Astrocyte (in vitro differentiated cells and primary cell): Measurements from ENCODE around the gene CNTNAP2. TPM values are rescaled to one million over a fixed set of nuclear protein-coding genes. Genes with fewer than 3 reads are reported as not detected.
A peak's percentile ranks its signal among the peaks of the same experiment; 100 is the strongest.

ENCODE experiments used
- DNase-seq: peaks from one replicate; pipeline ENCODE4 v3.0.0-alpha.2; 2010; ENCODE audit warnings: low read depth
- FAIRE-seq: peaks from 2 replicates; lab custom pipeline; 2011; peaks lifted over from hg19 to GRCh38; lab: Jason Lieb, UNC
- H2AFZ ChIP-seq: 2 replicates; pipeline ENCODE4 v1.6.0; 2012; ENCODE audit warnings: low read depth, low read length, inconsistent platforms
- H3K27ac ChIP-seq: 2 replicates; pipeline ENCODE4 v1.5.1; 2011; ENCODE audit warnings: low read depth, low read length, inconsistent platforms
- H3K27me3 ChIP-seq: 2 replicates; pipeline ENCODE4 v1.6.0; 2011; ENCODE audit warnings: low read length, inconsistent platforms; ENCODE audit not compliant: insufficient read depth
- H3K36me3 ChIP-seq: 2 replicates; pipeline ENCODE4 v1.5.1; 2011; ENCODE audit warnings: low read length, inconsistent platforms; ENCODE audit not compliant: insufficient read depth
- H3K4me1 ChIP-seq: 2 replicates; pipeline ENCODE4 v1.5.1; 2011; ENCODE audit warnings: low read length, inconsistent platforms; ENCODE audit not compliant: insufficient read depth
- H3K4me2 ChIP-seq: 2 replicates; pipeline ENCODE4 v1.6.0; 2012; ENCODE audit warnings: low read length, inconsistent platforms
- H3K4me3 ChIP-seq: 2 replicates; pipeline ENCODE4 v1.5.1; 2011; ENCODE audit warnings: low read depth, mild to moderate bottlenecking, low read length, inconsistent platforms; ENCODE audit not compliant: insufficient read depth
- H3K79me2 ChIP-seq: 2 replicates; pipeline ENCODE4 v1.6.0; 2012; ENCODE audit warnings: mild to moderate bottlenecking, low read length, inconsistent platforms; ENCODE audit not compliant: insufficient read depth
- H3K9ac ChIP-seq: 2 replicates; pipeline ENCODE4 v1.6.0; 2012; ENCODE audit warnings: mild to moderate bottlenecking, low read length, inconsistent platforms
- H3K9me3 ChIP-seq: 2 replicates; pipeline ENCODE4 v1.5.1; 2012; ENCODE audit warnings: low read depth, mild to moderate bottlenecking, low read length, inconsistent platforms; ENCODE audit not compliant: insufficient read depth
- H4K20me1 ChIP-seq: 2 replicates; pipeline ENCODE4 v1.6.0; 2012; ENCODE audit warnings: low read length, inconsistent platforms; ENCODE audit not compliant: insufficient read depth
- H3K27ac Mint-ChIP-seq: one replicate; pipeline ENCODE4 v1.8.0; 2021; ENCODE audit warnings: mild to moderate bottlenecking, mixed read lengths; ENCODE audit not compliant: unreplicated experiment
- H3K27me3 Mint-ChIP-seq: one replicate; pipeline ENCODE4 v1.8.0; 2021; ENCODE audit warnings: low read depth, mixed read lengths; ENCODE audit not compliant: unreplicated experiment
- H3K36me3 Mint-ChIP-seq: one replicate; pipeline ENCODE4 v1.8.0; 2021; ENCODE audit warnings: low read depth, mixed read lengths; ENCODE audit not compliant: unreplicated experiment
- H3K4me1 Mint-ChIP-seq: one replicate; pipeline ENCODE4 v1.8.0; 2021; ENCODE audit warnings: low read depth, mixed read lengths; ENCODE audit not compliant: unreplicated experiment
- H3K4me3 Mint-ChIP-seq: one replicate; pipeline ENCODE4 v1.8.0; 2021; ENCODE audit warnings: mild to moderate bottlenecking, moderate library complexity, mixed read lengths; ENCODE audit not compliant: unreplicated experiment
- H3K9me3 Mint-ChIP-seq: one replicate; pipeline ENCODE4 v1.8.0; 2021; ENCODE audit warnings: mild to moderate bottlenecking, mixed read lengths; ENCODE audit not compliant: unreplicated experiment
- CTCF ChIP-seq: IDR thresholded peaks from 2 replicates; pipeline ENCODE4 v1.5.1; 2011; ENCODE audit warnings: low read depth, mild to moderate bottlenecking, inconsistent platforms, low read length, moderate library complexity; ENCODE audit not compliant: insufficient read depth
- EZH2 ChIP-seq: IDR thresholded peaks from 2 replicates; pipeline ENCODE4 v1.6.1; 2012; ENCODE audit warnings: mild to moderate bottlenecking, low read length, inconsistent platforms; ENCODE audit not compliant: insufficient read depth
- total RNA-seq: library from RNA; stranded (reverse); gene quantifications from 2 replicates; pipeline ENCODE4 v1.2.1, GENCODE V29; 2021

Gene CNTNAP2
- total RNA-seq, 1 donor from 2014 or later = 20.0 TPM

DNA sequence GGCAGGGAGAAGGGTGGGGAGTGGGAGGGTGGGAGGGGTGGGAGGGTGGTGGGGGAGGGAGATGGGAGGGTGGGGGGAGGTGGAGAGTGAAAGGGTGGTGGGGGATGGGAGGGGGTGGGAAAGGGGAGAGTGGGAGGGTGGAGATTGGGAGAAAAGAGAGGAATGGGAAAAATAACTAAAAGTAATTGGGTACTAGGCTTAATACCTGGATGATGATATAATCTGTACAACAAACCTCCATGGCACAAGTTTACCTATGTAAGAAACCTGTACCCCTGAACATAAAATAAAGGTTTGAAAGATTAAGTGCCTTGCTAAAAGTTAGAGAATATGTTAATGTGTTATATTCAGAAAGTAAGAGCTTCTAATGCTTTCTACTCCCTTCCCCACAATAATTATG lies 564.9 kb downstream of the CNTNAP2 start:
- Histone ChIP-seq H3K4me2 (no peak overlapping the region), H3K9ac (no peak overlapping the region), H3K9me3 (no peaks in the 10 kb centered on the region), H3K27ac (no peak overlapping the region), H2AFZ (no peak overlapping the region), H4K20me1 (no peaks in the 10 kb centered on the region), H3K79me2 (no peaks in the 10 kb centered on the region), H3K36me3 (no peaks in the 10 kb centered on the region), H3K4me1 (no peaks in the 10 kb centered on the region), H3K4me3 (no peak overlapping the region), H3K27me3 (no peaks in the 10 kb centered on the region)
- no peak for FAIRE-seq
- Mint-ChIP-seq H3K4me3 (no peak overlapping the region), H3K27me3 (no peaks in the 10 kb centered on the region), H3K36me3 (no peaks in the 10 kb centered on the region), H3K4me1 (no peaks in the 10 kb centered on the region), H3K9me3 (no peaks in the 10 kb centered on the region), H3K27ac (no peak overlapping the region)
- TF ChIP-seq CTCF (no peak), EZH2 (no peak)
- DNase-seq = no peak

DNA sequence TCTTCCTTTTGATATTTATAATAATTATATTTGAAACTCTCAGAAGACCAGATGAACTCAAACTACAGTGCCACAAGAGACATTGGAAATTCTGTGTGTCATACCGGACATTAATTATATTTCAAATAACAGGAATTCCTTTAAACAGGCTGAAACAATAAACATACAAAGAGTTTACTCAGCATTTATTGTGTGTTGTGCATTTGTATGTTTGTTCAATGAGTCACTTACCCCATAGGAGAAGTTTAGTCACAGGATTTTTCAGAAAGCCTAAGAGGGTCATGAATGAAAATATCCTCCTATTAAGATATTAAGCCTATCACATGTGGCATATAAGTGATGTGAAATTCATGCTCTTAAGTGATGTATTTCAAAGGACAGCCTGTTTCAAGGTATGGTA lies 566.8 kb downstream of the CNTNAP2 start:
- no peak for TF ChIP-seq CTCF
- Mint-ChIP-seq H3K9me3 (peaks cover 1% of the 10 kb centered on the region), H3K4me1 (no peaks in the 10 kb centered on the region), H3K4me3 (no peak overlapping the region), H3K27ac (no peak overlapping the region), H3K36me3 (no peaks in the 10 kb centered on the region), H3K27me3 (no peaks in the 10 kb centered on the region)
- H3K36me3 ChIP-seq = no peaks in the 10 kb centered on the region
- H3K4me3 ChIP-seq = no peak overlapping the region
- H3K4me2 ChIP-seq = no peak overlapping the region
- H2AFZ ChIP-seq = no peak overlapping the region
- H4K20me1 ChIP-seq = no peaks in the 10 kb centered on the region
- no peaks in the 10 kb centered on the region for H3K4me1 ChIP-seq
- no peaks in the 10 kb centered on the region for H3K9me3 ChIP-seq
- peak; percentile 6 for DNase-seq
- no peak for FAIRE-seq
- no peak overlapping the region for H3K9ac ChIP-seq
- no peak overlapping the region for H3K27ac ChIP-seq
- H3K79me2 ChIP-seq = no peaks in the 10 kb centered on the region
- no peaks in the 10 kb centered on the region for H3K27me3 ChIP-seq

DNA sequence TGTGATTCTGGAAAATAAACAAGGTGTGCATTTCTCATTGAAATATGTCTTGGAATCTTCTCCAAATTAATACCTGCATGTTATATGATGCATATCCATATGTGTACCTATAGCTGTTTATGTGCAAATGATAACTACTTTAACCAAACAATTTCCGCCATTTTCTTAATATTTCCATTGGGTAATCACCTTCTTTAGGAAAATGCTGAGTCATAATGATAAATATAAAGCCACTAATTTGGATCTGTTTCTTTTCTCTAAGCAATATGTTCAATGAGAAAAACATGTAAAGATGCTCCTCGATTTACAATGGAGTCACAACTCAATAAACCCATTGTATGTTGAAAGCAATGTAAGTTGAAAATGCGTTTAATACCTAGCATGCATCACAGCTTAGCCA lies 574.4 kb downstream of the CNTNAP2 start:
- no peaks in the 10 kb centered on the region for H3K36me3 Mint-ChIP-seq
- no peaks in the 10 kb centered on the region for H3K4me1 ChIP-seq
- FAIRE-seq = no peak
- no peaks in the 10 kb centered on the region for H4K20me1 ChIP-seq
- peaks cover 2% of the 10 kb centered on the region for H3K9me3 Mint-ChIP-seq
- H3K27me3 ChIP-seq = no peaks in the 10 kb centered on the region
- no peaks in the 10 kb centered on the region for H3K27me3 Mint-ChIP-seq
- no peak overlapping the region for H3K4me3 ChIP-seq
- H3K9ac ChIP-seq = no peak overlapping the region
- no peak overlapping the region for H3K27ac Mint-ChIP-seq
- H3K27ac ChIP-seq = no peak overlapping the region
- no peaks in the 10 kb centered on the region for H3K36me3 ChIP-seq
- no peak for DNase-seq
- H3K79me2 ChIP-seq = no peaks in the 10 kb centered on the region
- H3K9me3 ChIP-seq = no peaks in the 10 kb centered on the region
- no peak overlapping the region for H3K4me3 Mint-ChIP-seq
- no peak overlapping the region for H3K4me2 ChIP-seq
- no peak overlapping the region for H2AFZ ChIP-seq
- no peaks in the 10 kb centered on the region for H3K4me1 Mint-ChIP-seq
- no peak for TF ChIP-seq CTCF
- TF ChIP-seq EZH2 = no peak
